KOPT-K1 (cell line): ENCODE data around the gene ISM2.
"Not testable (repeated sequence)": the region's sequence is repeated elsewhere in the genome, so short reads cannot be mapped to it uniquely, and the experiment has no call there.

Experiments used
- H3K27ac ChIP-seq: fragments of 200-600 bp; sonication (generic); 2 replicates; pipeline ENCODE4 v1.5.1; 2016; ENCODE audit warnings: antibody characterized with exemption, mild to moderate bottlenecking, low read depth, low read length; ENCODE audit not compliant: poor library complexity, severe bottlenecking
- H3K36me3 ChIP-seq: fragments of 200-600 bp; sonication (generic); 2 replicates; pipeline ENCODE4 v1.5.1; 2017; ENCODE audit warnings: antibody characterized with exemption, mild to moderate bottlenecking, low read length, moderate library complexity; ENCODE audit not compliant: insufficient read depth
- H3K9me3 ChIP-seq: fragments of 200-600 bp; sonication (generic); 2 replicates; pipeline ENCODE4 v1.5.1; 2017; ENCODE audit warnings: antibody characterized with exemption, low read length, mild to moderate bottlenecking; ENCODE audit not compliant: insufficient read depth, poor library complexity, severe bottlenecking

Gene ISM2

GRCh38 chr14:77498120-77498979 lies at the start of gene ISM2:
TSS of gene ISM2 (minus strand) at chr14:77498816. CDS start at chr14:77498793, 23 bp downstream.
- H3K27ac ChIP-seq = no peak within 1 kb of the TSS

DNA sequence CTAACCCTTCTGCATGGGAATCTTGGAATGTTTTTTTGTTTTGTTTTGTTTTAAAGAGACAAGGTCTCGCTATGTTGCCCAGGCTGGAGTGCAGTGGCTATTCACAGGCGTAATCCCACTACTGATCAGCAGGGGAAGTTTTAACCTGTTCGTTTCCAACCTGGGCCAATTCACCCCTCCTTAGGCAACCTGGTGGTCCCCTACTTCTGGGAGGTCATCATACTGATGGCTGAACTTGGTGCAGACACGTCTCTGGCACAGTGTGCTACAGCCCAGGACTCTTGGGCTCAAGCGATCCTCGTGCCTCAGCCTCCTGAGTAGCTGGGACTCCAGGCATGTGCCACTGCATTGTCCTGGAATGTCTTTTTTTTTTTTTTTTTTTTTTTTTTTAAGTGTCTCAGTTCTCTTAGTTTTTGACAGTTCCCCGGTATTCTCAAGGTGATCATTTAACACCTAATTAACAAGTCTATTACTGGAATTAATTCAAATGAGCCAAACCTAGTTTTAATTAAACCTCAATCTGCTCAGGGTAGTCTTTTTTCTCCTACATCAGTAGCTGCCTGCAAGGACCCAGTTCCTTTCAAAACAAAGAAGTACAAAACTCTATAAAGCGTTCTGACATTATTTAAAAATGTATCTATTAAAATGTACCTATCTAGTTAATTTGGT lies 49.0 kb upstream of the ISM2 start:
- H3K9me3 ChIP-seq = no peaks in the 10 kb centered on the region
- H3K27ac ChIP-seq = no peak overlapping the region
- H3K36me3 ChIP-seq = peaks cover 58% of the 10 kb centered on the region

More at GRCh38 chr14:77498120-77498979, at the start of gene ISM2:
- Histone ChIP-seq H3K36me3 (no peaks in the 10 kb centered on the region), H3K9me3 (peaks cover 5% of the 10 kb centered on the region)

GRCh38 chr14:77545171-77545570 lies 46.6 kb upstream of the ISM2 start:
- H3K36me3 ChIP-seq = peaks cover 39% of the 10 kb centered on the region
- H3K9me3 ChIP-seq, H3K27ac ChIP-seq: not testable (repeated sequence)

GRCh38 chr14:77544571-77544970 lies 46.0 kb upstream of the ISM2 start:
- no peak overlapping the region for H3K27ac ChIP-seq
- H3K9me3 ChIP-seq = no peaks in the 10 kb centered on the region
- H3K36me3 ChIP-seq = peaks cover 33% of the 10 kb centered on the region

GRCh38 chr14:77543637-77544334 lies 45.2 kb upstream of the ISM2 start:
- Histone ChIP-seq H3K27ac (no peak overlapping the region), H3K36me3 (peaks cover 25% of the 10 kb centered on the region), H3K9me3 (no peaks in the 10 kb centered on the region)

DNA sequence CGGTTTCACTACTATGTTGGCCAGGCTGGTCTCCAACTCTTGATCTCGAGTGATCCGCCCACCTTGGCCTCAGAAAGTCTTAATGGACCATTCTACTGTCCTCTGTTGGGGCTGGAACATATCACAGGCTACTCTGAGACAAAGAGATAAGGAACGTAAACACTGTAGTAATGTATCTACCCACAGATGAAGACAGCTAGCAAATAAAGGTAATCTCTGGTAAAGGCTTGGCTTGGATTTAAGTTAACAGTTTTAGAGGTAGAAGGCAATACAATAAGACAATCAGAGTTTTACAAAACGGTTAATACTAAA lies 44.6 kb upstream of the ISM2 start:
- Histone ChIP-seq H3K36me3 (peaks cover 19% of the 10 kb centered on the region), H3K27ac (no peak overlapping the region)

GRCh38 chr14:77542421-77543239 lies 44.0 kb upstream of the ISM2 start:
- Histone ChIP-seq H3K9me3 (no peaks in the 10 kb centered on the region), H3K27ac (no peak overlapping the region), H3K36me3 (peaks cover 17% of the 10 kb centered on the region; the same call in 1 of the 2 replicates)

More for the DNA sequence above, 44.6 kb upstream of the ISM2 start:
- no peaks in the 10 kb centered on the region for H3K9me3 ChIP-seq

DNA sequence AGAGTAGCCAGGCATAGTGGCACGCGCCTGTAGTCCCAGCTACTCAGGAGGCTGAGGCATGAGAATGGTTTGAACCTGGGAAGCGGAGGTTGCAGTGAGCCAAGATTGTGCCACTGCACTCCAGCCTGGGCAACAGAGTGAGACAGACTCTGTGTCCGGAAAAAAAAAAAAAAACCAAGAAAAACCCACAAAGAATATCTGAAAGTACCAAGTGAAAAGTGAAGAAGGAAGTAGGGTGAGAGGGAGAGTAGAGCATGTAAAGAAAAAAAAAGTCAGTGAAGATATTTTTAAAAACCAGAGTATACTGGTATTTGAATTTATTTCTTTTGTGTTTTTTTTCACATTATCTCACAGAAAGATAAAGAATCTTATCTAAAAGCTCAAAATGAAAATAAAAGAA lies 43.3 kb upstream of the ISM2 start:
- H3K36me3 ChIP-seq = peaks cover 11% of the 10 kb centered on the region; the same call in 1 of the 2 replicates
- no peak overlapping the region for H3K27ac ChIP-seq
- no peaks in the 10 kb centered on the region for H3K9me3 ChIP-seq

- H3K27ac ChIP-seq, H3K9me3 ChIP-seq, H3K36me3 ChIP-seq: not testable (repeated sequence)
Observed at GRCh38 chr14:77536951-77537350, 38.3 kb upstream of the ISM2 start.

- Histone ChIP-seq H3K27ac (no peak overlapping the region), H3K36me3 (peaks cover 6% of the 10 kb centered on the region; the same call in 1 of the 2 replicates), H3K9me3 (no peaks in the 10 kb centered on the region)
Observed at GRCh38 chr14:77531071-77531470, 32.5 kb upstream of the ISM2 start.

DNA sequence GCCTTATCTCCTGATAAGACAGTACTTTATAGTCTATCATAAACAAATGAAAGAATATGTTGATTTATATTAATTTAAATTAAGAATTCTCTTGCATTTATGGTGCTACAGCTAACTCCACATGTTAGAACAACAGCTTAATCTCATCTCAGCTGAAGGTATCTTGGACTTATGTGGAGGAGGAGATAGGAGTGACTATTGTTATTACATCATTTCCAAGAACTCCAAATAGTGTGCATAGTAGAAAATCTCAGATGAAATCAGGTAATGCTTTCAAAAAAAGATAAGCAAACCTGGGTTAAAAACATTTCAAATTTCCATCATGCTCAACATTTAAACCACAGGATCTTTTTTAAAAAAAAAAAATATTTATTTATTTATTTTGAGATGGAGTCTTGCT lies 31.3 kb upstream of the ISM2 start:
- Histone ChIP-seq H3K9me3 (no peaks in the 10 kb centered on the region), H3K27ac (no peak overlapping the region), H3K36me3 (peaks cover under 1% of the 10 kb centered on the region; the same call in 1 of the 2 replicates)

- no peak overlapping the region for H3K27ac ChIP-seq
Observed at GRCh38 chr14:77529213-77529612, 30.6 kb upstream of the ISM2 start.

DNA sequence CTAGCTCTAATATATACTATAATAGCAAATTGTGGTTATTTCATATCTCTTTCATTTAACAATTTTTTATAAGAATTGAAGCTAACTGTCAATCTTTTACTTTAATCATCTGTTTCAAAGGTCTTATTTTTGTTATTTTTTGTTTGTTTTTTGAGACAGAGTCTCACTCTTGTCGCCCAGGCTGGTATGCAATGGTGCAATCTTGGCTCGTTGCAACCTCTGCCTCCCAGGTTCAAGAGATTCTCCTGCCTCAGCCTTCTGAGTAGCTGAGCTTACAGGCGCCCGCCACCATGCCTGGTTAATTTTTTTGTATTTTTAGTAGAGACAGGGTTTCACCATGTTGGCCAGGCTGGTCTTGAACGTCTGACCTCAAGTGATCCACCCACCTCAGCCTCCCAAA lies 30.1 kb upstream of the ISM2 start:
- not testable (repeated sequence) for H3K36me3 ChIP-seq, H3K27ac ChIP-seq, H3K9me3 ChIP-seq

More at GRCh38 chr14:77529213-77529612, 30.6 kb upstream of the ISM2 start:
- H3K9me3 ChIP-seq = no peaks in the 10 kb centered on the region
- peaks cover 7% of the 10 kb centered on the region; the same call in 1 of the 2 replicates for H3K36me3 ChIP-seq

- peaks cover 9% of the 10 kb centered on the region for H3K36me3 ChIP-seq
- H3K27ac ChIP-seq = no peak overlapping the region
- no peaks in the 10 kb centered on the region for H3K9me3 ChIP-seq
Observed at GRCh38 chr14:77526266-77526665, 27.6 kb upstream of the ISM2 start.
